H9 (cell line): ENCODE measurements around the gene ACSL6. TPM values are rescaled to one million over a fixed set of nuclear protein-coding genes. Genes with fewer than 3 reads are reported as not detected.
A peak's percentile ranks its signal among the peaks of the same experiment; 100 is the strongest.

Experiments used
- DNase-seq: peaks from one replicate; pipeline ENCODE4 v3.0.0-alpha.2; 2017
- H2AFZ ChIP-seq: one replicate; pipeline ENCODE4 v1.6.1; 2013; ENCODE audit warnings: mild to moderate bottlenecking, low read length, control low read depth, moderate library complexity
- H2AK5ac ChIP-seq: 2 replicates; pipeline ENCODE4 v1.6.1; 2013; ENCODE audit warnings: low read length, control low read depth, mixed read lengths; ENCODE audit not compliant: insufficient read length
- H2BK120ac ChIP-seq: one replicate; pipeline ENCODE4 v1.6.1; 2013; ENCODE audit warnings: low read depth, mild to moderate bottlenecking, low read length, control low read depth, inconsistent platforms; ENCODE audit not compliant: poor library complexity, severe bottlenecking
- H2BK12ac ChIP-seq: 2 replicates; pipeline ENCODE4 v1.6.1; 2013; ENCODE audit warnings: low read length, control low read depth, mixed read lengths, low read depth; ENCODE audit not compliant: insufficient read length
- H2BK15ac ChIP-seq: 2 replicates; pipeline ENCODE4 v1.6.1; 2013; ENCODE audit warnings: low read depth, low read length, control low read depth
- H2BK20ac ChIP-seq: one replicate; pipeline ENCODE4 v1.6.1; 2013; ENCODE audit warnings: low read depth, mild to moderate bottlenecking, low read length, control low read depth, inconsistent platforms; ENCODE audit not compliant: poor library complexity, severe bottlenecking
- H2BK5ac ChIP-seq: 2 replicates; pipeline ENCODE4 v1.6.1; 2013; ENCODE audit warnings: low read length, control low read depth, mixed read lengths; ENCODE audit not compliant: insufficient read length
- H3K14ac ChIP-seq: 2 replicates; pipeline ENCODE4 v1.6.1; 2013; ENCODE audit warnings: low read length, control low read depth; ENCODE audit not compliant: insufficient read depth
- H3K18ac ChIP-seq: 2 replicates; pipeline ENCODE4 v1.6.1; 2013; ENCODE audit warnings: low read depth, mild to moderate bottlenecking, mixed read lengths, low read length, control low read depth; ENCODE audit not compliant: insufficient read length
- H3K23ac ChIP-seq: 2 replicates; pipeline ENCODE4 v1.6.1; 2013; ENCODE audit warnings: low read length, control low read depth, mixed read lengths, low read depth; ENCODE audit not compliant: insufficient read length
- H3K23me2 ChIP-seq: 2 replicates; pipeline ENCODE4 v1.6.1; 2013; ENCODE audit warnings: low read depth, mild to moderate bottlenecking, mixed read lengths, low read length, control low read depth; ENCODE audit not compliant: insufficient read length, poor library complexity, severe bottlenecking
- H3K27ac ChIP-seq: 2 replicates; pipeline ENCODE4 v1.5.1; 2013; ENCODE audit warnings: low read length, control low read depth, mixed read lengths, low read depth; ENCODE audit not compliant: insufficient read length
- H3K27me3 ChIP-seq: 2 replicates; pipeline ENCODE4 v1.6.1; 2013; ENCODE audit warnings: low read length, control low read depth, inconsistent platforms; ENCODE audit not compliant: insufficient read depth
- H3K4ac ChIP-seq: 2 replicates; pipeline ENCODE4 v1.6.1; 2013; ENCODE audit warnings: low read depth, mild to moderate bottlenecking, control low read depth, inconsistent platforms, low read length, moderate library complexity
- H3K4me1 ChIP-seq: 2 replicates; pipeline ENCODE4 v1.6.1; 2013; ENCODE audit warnings: low read length, control low read depth, inconsistent platforms; ENCODE audit not compliant: insufficient read depth
- H3K4me2 ChIP-seq: 2 replicates; pipeline ENCODE4 v1.6.1; 2013; ENCODE audit warnings: low read length, control low read depth, mixed read lengths; ENCODE audit not compliant: insufficient read length, insufficient read depth
- H3K56ac ChIP-seq: 2 replicates; pipeline ENCODE4 v1.6.1; 2013; ENCODE audit warnings: low read depth, mild to moderate bottlenecking, mixed read lengths, low read length, control low read depth; ENCODE audit not compliant: insufficient read length
- H3K79me1 ChIP-seq: 2 replicates; pipeline ENCODE4 v1.6.1; 2013; ENCODE audit warnings: low read depth, mild to moderate bottlenecking, moderate library complexity, low read length, control low read depth, inconsistent platforms; ENCODE audit not compliant: insufficient read depth, poor library complexity, severe bottlenecking
- H3K79me2 ChIP-seq: 2 replicates; pipeline ENCODE4 v1.6.1; 2013; ENCODE audit warnings: low read length, control low read depth, inconsistent platforms; ENCODE audit not compliant: insufficient read depth
- H3K9ac ChIP-seq: 2 replicates; pipeline ENCODE4 v1.6.1; 2013; ENCODE audit warnings: low read length, control low read depth, mixed read lengths; ENCODE audit not compliant: insufficient read length; ENCODE audit errors: extremely low read depth
- H3K9me3 ChIP-seq: one replicate; pipeline ENCODE4 v1.6.1; 2013; ENCODE audit warnings: low read depth, low read length, inconsistent platforms; ENCODE audit not compliant: control insufficient read depth
- H3T11ph ChIP-seq: one replicate; pipeline ENCODE4 v1.6.1; 2013; ENCODE audit warnings: mild to moderate bottlenecking, low read length, control low read depth, inconsistent platforms
- H4K20me1 ChIP-seq: one replicate; pipeline ENCODE4 v1.6.1; 2013; ENCODE audit not compliant: control insufficient read depth, insufficient read length, insufficient read depth
- H4K5ac ChIP-seq: 2 replicates; pipeline ENCODE4 v1.6.1; 2013; ENCODE audit warnings: low read depth, mild to moderate bottlenecking, mixed read lengths, low read length, control low read depth; ENCODE audit not compliant: insufficient read length
- H4K8ac ChIP-seq: replicated peaks from 2 replicates; pipeline ENCODE4 v1.6.1; 2013; ENCODE audit warnings: low read length, control low read depth, mixed read lengths, low read depth; ENCODE audit not compliant: insufficient read length
- H4K91ac ChIP-seq: 2 replicates; pipeline ENCODE4 v1.6.1; 2013; ENCODE audit warnings: low read depth, mild to moderate bottlenecking, moderate library complexity, mixed read lengths, low read length, control low read depth; ENCODE audit not compliant: insufficient read length
- H3K27ac Mint-ChIP-seq, 3 experiments: 2 replicates in 2 of 3; 3 replicates in 1 of 3; pipeline ENCODE4 v1.8.0; 2020 to 2021; ENCODE audit warnings: mixed read lengths in 3 of 3, mild to moderate bottlenecking in 1 of 3, moderate library complexity in 1 of 3
- H3K27me3 Mint-ChIP-seq: 2 replicates; pipeline ENCODE4 v1.8.0; 2021; ENCODE audit warnings: low read depth, mild to moderate bottlenecking, moderate library complexity, mixed read lengths
- H3K36me3 Mint-ChIP-seq, 3 experiments: 2 replicates in 2 of 3; 3 replicates in 1 of 3; pipeline ENCODE4 v1.8.0; 2020 to 2021; ENCODE audit warnings: low read depth in 3 of 3, mixed read lengths in 3 of 3; ENCODE audit not compliant: insufficient read depth in 1 of 3
- H3K4me1 Mint-ChIP-seq, 2 experiments: 2 replicates each; pipeline ENCODE4 v1.8.0; 2020; ENCODE audit warnings: mixed read lengths in 2 of 2
- H3K4me3 Mint-ChIP-seq, 2 experiments: 2 replicates in 1 of 2; 3 replicates in 1 of 2; pipeline ENCODE4 v1.8.0; 2020 to 2021; ENCODE audit warnings: mild to moderate bottlenecking in 2 of 2, mixed read lengths in 2 of 2, moderate library complexity in 1 of 2
- H3K9me3 Mint-ChIP-seq, 2 experiments: 2 replicates in 1 of 2; 3 replicates in 1 of 2; pipeline ENCODE4 v1.8.0; 2020; ENCODE audit warnings: mild to moderate bottlenecking in 2 of 2, mixed read lengths in 2 of 2, moderate library complexity in 1 of 2
- CTCF ChIP-seq: fragments of 200-600 bp; sonication (generic); conservative IDR thresholded peaks from 3 replicates; pipeline ENCODE4 v1.8.0; 2021; ENCODE audit warnings: antibody characterized with exemption, mild to moderate bottlenecking
- WGBS: extraction: QIAGEN DNeasy Blood & Tissue Kit; methylation state at CpG from one replicate; pipeline ENCODE4 v1.1.7; 2013; ENCODE audit warnings: missing lambda C conversion rate, low lambda C conversion rate, mixed read lengths; ENCODE audit not compliant: insufficient read length; ENCODE audit errors: extremely low coverage; 5-methylcytosine and 5-hydroxymethylcytosine counted together
- total RNA-seq: library from RNA; stranded (reverse); gene quantifications from 2 replicates; pipeline ENCODE4 v1.2.1, GENCODE V29; 2021

ACSL6 gene
- total RNA-seq, 1 experiment from 2014 or later = 1.6 TPM

GRCh38 chr5:132027027-132027426 lies 15.6 kb upstream of the ACSL6 start:
- H3K9me3 ChIP-seq = no peaks in the 10 kb centered on the region

More at GRCh38 chr5:132027027-132027426, 15.6 kb upstream of the ACSL6 start:
- Mint-ChIP-seq H3K9me3 (no peaks in the 10 kb centered on the region), H3K4me3 (no peak overlapping the region), H3K27me3 (peaks cover 2% of the 10 kb centered on the region; the same call in 1 of the 2 replicates), H3K36me3 (no peaks in the 10 kb centered on the region), H3K4me1 (no peaks in the 10 kb centered on the region), H3K27ac (peak overlapping the region in 1 of 3 experiments; percentile 76; a peak in 2 of 7 replicates)
- Histone ChIP-seq H2BK20ac (no peak overlapping the region), H3K79me2 (no peaks in the 10 kb centered on the region), H3T11ph (no peak overlapping the region), H4K5ac (no peak overlapping the region), H4K91ac (no peak overlapping the region), H2AK5ac (no peak overlapping the region), H4K8ac (no peak overlapping the region), H3K4me1 (no peaks in the 10 kb centered on the region), H3K56ac (no peak overlapping the region), H2BK120ac (no peak overlapping the region), H3K4me2 (no peak overlapping the region), H2BK5ac (no peak overlapping the region), H4K20me1 (no peaks in the 10 kb centered on the region), H2BK12ac (no peak overlapping the region), H3K27me3 (no peaks in the 10 kb centered on the region), H3K27ac (no peak overlapping the region), H3K9ac (no peak overlapping the region), H3K23me2 (no peaks in the 10 kb centered on the region), H3K18ac (no peak overlapping the region), H2AFZ (no peak overlapping the region), H3K23ac (no peak overlapping the region), H3K79me1 (no peaks in the 10 kb centered on the region), H2BK15ac (no peak overlapping the region), H3K4ac (no peak overlapping the region), H3K14ac (no peak overlapping the region)
- DNase-seq = no peak
- TF ChIP-seq CTCF = no peak
- no CpG with 5 or more reads among the region's 2 CpGs for WGBS
